Stimulated activated CD4-positive, alpha-beta T cell treated with anti-CD3 and anti-CD28 coated beads, Interleukin-12 subunit alpha, Interleukin-12 subunit beta, amount 100 ng/mL, for 48 hours (primary cell): ENCODE measurements around the gene TNFRSF12A.
A peak's percentile ranks its signal among the peaks of the same experiment; 100 is the strongest.
"Not testable (repeated sequence)": the region's sequence is repeated elsewhere in the genome, so short reads cannot be mapped to it uniquely, and the experiment has no call there.

Source experiments
- DNase-seq, 3 donors: peaks; one replicate each; pipeline ENCODE4 v3.0.0-alpha.2; 2020; ENCODE audit warnings: low read depth in 2 of 3, low spot score in 1 of 3

The TNFRSF12A gene

DNA sequence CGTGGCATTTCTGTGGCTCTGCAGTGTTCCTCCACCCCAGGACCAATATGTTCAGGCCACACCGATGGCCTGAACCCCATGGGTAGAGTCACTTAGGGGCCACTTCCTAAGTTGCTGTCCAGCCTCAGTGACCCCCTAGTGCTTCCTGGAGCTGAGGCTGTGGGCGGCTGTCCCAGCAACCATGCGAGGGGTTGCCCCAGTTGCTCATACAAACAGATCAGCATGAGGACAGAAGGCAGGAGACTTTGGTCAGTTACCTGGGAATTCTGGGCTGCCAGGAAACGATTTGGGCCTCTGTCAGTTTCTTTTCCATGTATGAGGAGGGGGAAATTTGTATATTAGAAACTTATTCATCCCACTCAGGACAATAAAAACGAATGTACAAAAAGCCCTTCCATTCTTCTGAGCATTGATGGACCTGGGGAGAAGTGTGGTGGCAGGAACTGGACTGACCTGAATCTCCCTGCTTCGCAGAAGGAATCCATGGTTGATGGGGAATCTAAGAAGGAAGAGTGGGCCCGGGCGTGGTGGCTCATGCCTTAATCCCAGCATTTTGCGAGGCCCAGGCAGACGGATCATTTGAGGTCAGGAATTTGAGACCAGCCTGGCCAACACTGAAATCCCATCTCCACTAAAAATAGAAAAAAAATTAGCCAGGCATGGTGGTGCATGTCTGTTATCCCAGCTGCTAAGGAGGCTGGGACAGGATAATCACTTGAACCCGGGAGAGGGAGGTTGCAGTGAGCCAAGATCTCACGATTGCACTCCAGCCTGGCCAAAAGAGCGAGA is 40.4 kb downstream of the TNFRSF12A start:
- no peak for DNase-seq

DNA sequence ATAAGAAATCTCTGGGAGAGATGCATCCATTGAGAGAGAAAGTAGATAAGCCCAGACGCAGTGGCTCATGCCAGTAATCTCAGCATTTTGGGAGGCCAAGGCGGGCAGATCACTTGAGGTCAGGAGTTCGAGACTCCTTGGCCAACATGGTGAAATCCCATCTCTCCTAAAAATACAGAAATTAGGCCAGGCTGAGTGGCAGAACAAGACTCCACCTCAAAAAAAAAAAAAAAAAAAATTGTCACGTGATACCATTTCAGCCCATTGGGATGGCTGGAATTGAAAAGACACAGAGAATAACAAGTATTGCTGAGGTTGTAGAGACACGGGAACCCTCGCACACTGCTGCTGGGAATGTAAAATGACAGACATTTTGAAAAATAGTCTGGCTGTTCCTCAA is 42.4 kb downstream of the TNFRSF12A start:
- no peak for DNase-seq

DNA sequence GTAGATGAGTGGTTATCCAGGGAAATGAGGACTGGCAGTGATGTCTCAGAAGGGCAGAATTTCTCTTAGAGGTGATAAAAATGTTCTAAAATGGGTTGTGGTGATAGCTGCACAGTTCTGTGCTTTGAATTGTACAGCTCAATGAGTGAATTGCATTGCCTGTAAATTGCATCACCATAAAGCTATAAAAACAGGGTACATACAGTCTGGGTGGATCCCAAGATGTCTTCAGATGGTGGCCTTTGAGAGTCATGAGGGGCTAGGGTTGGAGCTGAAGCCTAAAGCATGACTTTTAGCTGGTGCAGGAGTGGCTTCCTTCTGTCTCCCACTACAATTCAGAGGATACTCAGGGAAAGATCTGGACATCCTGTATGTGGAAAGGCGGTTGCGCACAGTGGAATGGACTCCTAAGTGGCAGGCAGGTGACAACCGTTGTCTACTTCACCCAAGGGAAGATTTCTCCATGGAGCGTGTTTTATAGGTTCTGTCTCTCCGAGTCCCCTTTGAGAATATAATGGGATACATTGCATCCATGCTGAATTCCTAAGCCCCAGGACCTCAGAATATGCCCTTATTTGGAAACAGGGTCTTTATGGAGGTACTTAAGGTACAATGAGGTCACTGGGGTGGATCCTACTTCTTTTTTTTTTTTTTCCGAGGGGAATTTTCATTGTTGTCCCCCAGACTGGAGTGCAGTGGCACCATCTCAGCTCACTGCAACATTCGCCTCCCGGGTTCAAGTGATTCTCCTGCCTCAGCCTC is 43.6 kb downstream of the TNFRSF12A start:
- DNase-seq = no peak

DNA sequence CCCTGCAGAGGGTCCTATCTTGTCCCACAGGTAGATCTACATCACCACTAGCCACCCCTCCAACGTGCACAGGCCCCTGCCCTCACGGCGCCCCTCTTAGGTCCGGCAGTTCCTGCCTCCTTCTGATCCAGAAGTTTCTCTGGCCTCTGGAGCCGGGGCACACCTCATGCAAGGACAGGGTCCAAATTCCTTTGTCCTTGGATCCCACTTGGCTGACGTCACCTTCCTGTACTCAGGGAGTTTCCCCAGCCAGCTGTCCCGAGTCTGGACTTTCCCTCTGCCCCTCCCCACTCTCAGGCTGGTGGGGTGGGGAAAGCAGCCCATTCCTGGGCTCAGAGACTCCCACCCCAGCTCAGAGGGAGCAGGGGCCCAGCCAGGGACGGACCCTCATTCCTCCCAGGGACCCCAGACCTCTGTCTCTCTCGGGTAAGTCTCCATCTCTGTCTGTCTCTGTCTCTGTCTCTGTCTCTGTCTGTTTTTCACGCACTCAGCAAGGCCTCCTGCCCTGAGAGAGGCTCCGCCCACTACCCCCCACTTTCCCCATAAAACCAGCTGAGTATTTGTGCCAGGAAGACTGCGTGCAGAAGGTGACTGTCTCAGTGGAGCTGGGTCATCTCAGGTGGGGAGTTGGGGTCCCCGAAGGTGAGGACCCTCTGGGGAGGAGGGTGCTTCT is 45.0 kb downstream of the TNFRSF12A start, which contains the start of gene IL32:
Gene IL32 (plus strand): TSS at position 572 of the 673 bp plus-strand sequence. CDS start 172 bp downstream, outside the sequence.
- DNase-seq = peak; percentile 57 to 68 (median 67)

DNA sequence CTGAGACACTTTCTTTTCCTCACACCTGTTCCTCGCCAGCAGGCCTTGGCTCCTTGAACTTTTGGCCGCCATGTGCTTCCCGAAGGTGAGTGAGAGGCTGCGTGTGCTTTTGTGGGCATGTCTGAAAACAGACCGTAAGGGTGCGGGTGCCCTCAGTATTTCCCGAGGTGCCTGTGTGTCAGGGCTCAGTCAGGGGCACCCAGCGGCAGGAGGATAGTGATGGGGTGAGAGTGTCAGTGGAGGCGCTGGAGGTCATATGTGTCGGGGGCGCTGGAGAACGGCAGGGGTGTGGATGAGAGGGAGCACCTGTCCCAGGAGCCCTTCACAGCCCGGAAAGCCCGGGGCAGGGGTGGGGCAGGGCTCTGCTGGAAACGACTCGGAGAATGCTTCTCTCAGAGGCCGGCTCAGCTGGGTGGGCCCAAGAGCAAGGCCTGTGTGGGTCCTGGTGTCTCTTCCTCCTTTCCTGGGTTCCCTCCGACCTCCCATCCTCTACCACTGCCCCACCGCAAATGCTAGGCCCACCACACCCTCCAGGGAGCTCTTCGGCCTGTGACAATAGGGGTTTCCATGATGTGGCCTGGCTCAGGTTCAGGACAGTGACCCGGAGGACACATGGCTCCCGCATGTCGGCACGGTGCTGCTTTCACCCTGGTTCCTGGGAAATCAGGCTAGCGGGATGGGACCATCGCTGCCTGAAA is 45.7 kb downstream of the TNFRSF12A start:
- no peak for DNase-seq

DNA sequence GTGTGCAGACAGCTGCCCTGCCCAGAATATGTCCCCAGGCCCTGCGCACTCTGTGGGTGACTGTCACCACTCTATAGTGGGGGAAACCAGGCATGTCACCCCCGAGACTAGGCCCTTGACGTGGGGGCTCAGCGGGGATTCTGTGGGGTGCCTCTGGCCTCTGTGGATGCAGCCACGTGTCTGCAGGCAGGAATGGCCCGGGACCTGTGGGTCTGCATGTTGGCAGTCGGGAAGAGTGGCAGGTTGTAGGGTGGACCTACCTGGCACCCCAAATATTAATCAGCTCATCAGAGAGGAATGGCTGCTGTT is 46.2 kb downstream of the TNFRSF12A start:
- no peak for DNase-seq

DNA sequence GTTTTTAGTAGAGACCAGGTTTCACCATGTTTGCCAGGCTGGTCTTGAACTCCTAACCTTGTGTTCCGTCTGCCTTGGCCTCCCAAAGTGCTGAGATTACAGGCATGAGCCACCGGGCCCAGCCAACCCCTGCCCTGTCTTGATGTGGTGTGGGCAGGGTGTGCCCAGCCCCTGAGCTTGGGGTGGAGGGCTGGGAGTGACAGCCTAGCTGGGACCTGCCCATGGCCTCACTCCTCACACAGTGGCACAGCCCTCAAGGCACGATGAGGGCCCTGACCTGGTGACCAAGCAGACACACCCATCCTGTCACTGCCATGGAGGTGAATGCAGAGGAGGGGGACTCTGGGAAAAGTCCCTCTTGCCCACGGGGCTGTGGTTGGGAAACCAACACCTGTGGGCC is 48.3 kb downstream of the TNFRSF12A start:
- DNase-seq = no peak

DNA sequence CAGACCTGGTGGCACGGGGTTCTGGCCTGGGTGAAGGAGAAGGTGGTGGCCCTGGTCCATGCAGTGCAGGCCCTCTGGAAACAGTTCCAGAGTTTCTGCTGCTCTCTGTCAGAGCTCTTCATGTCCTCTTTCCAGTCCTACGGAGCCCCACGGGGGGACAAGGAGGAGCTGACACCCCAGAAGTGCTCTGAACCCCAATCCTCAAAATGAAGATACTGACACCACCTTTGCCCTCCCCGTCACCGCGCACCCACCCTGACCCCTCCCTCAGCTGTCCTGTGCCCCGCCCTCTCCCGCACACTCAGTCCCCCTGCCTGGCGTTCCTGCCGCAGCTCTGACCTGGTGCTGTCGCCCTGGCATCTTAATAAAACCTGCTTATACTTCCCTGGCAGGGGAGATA is 49.0 kb downstream of the TNFRSF12A start:
- not testable (repeated sequence) for DNase-seq

DNA sequence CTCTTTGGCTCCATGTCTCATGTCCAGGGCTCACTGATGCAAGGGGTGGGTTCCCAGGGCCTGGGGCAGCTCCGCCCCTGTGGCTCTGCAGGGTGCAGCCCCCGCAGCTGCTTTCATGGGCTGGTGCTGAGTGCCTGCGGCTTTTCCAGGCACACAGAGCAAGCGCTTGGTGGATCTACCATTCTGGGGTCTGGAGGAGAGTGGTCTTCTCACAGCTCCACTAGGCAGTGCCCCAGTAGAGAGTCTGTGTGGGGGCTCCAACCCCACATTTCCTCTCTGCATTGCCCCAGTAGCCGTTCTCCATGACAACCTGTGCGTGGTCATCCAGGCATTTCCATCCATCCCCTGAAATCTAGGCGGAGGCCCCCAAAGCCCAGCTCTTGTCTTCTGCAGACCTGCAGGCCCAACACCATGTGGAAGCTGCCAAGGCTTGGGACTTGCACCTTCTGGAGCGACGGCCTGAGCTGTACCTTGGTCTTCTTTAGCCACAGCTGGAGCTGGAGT is 50.5 kb downstream of the TNFRSF12A start:
- no peak for DNase-seq

DNA sequence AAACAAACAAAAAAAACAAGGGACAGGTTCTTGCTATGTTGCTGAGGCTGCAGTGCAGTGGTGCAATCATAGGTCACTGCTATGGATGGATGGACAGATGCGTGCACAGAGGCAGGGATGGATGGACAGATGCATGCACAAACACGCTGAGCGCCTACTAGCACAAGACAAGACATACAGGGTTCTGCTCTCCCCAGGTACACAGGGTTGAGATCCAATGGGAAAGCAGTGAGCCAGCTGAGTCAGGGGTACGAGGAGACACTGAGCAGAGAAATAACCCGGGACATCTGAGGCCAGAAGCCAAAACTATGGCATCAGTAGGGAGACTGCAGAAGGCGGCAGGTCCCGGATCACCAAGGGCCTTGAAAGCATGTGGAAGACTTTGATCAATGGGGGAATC is 51.5 kb downstream of the TNFRSF12A start:
- DNase-seq = no peak
